Esophagus squamous epithelium (tissue), 4 donors: ENCODE data around the gene MAF.

Experiments used
- POLR2A ChIP-seq, 4 donors: fragments of 450-650 bp; IDR thresholded peaks; one replicate each; pipeline ENCODE4 v1.6.1; 2017; ENCODE audit warnings: antibody characterized with exemption in 4 of 4, mild to moderate bottlenecking in 4 of 4, moderate library complexity in 3 of 4
- TF ChIP-seq, protein P1 (sequence below), 6 experiments: fragments of 450-650 bp in 4 of 6; fragments of 200-600 bp in 2 of 6; sonication (generic) in 2 of 6; IDR thresholded peaks; one replicate each; pipeline ENCODE4 v1.5.1; 2016 to 2019; ENCODE audit warnings: antibody characterized with exemption in 6 of 6, mild to moderate bottlenecking in 4 of 6, moderate library complexity in 4 of 6

GRCh38 chr16:79627092-79627491 lies 26.6 kb upstream of the MAF start:
- no peak for TF ChIP-seq POLR2A (IDR thresholded peaks at IDR 0.05)
- TF ChIP-seq, protein P1, sequence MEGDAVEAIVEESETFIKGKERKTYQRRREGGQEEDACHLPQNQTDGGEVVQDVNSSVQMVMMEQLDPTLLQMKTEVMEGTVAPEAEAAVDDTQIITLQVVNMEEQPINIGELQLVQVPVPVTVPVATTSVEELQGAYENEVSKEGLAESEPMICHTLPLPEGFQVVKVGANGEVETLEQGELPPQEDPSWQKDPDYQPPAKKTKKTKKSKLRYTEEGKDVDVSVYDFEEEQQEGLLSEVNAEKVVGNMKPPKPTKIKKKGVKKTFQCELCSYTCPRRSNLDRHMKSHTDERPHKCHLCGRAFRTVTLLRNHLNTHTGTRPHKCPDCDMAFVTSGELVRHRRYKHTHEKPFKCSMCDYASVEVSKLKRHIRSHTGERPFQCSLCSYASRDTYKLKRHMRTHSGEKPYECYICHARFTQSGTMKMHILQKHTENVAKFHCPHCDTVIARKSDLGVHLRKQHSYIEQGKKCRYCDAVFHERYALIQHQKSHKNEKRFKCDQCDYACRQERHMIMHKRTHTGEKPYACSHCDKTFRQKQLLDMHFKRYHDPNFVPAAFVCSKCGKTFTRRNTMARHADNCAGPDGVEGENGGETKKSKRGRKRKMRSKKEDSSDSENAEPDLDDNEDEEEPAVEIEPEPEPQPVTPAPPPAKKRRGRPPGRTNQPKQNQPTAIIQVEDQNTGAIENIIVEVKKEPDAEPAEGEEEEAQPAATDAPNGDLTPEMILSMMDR (IDR thresholded peaks at IDR 0.05): no peak
